ENCODE data around the gene SPATA31D4. TPM values are rescaled to one million over a fixed set of nuclear protein-coding genes. Genes with fewer than 3 reads are reported as not detected.
"Not testable (repeated sequence)": the region's sequence is repeated elsewhere in the genome, so short reads cannot be mapped to it uniquely, and the experiment has no call there.

SPATA31D4 gene
- total RNA-seq, 1 donor, result not detected

GRCh38 chr9:81912135-81912534 lies 16.1 kb upstream of the SPATA31D4 start:
- no peak for DNase-seq (ENCODE audit: low read depth)
- no peak for TF ChIP-seq CTCF (IDR thresholded peaks at IDR 0.05; ENCODE audit: insufficient read depth, low read length)
- no peak overlapping the region for H3K4me3 ChIP-seq (ENCODE audit: low read depth, low read length)

GRCh38 chr9:81915801-81916505 lies 12.3 kb upstream of the SPATA31D4 start:
- TF ChIP-seq CTCF (IDR thresholded peaks at IDR 0.05; ENCODE audit: insufficient read depth, low read length), result no peak
- peak; percentile 85 for DNase-seq (ENCODE audit: low read depth)
- H3K4me3 ChIP-seq (ENCODE audit: low read depth, low read length), result no peak overlapping the region

- not testable (repeated sequence) for H3K4me3 ChIP-seq (ENCODE audit: low read depth, low read length); DNase-seq (ENCODE audit: low read depth)
These were observed 9.7 kb upstream of the SPATA31D4 start for GRCh38 chr9:81918507-81918906.

GRCh38 chr9:81930147-81930546 lies 1.9 kb downstream of the SPATA31D4 start:
- not testable (repeated sequence) for DNase-seq (ENCODE audit: low read depth); H3K4me3 ChIP-seq (ENCODE audit: low read depth, low read length)

- H3K4me3 ChIP-seq (ENCODE audit: low read depth, low read length); DNase-seq (ENCODE audit: low read depth): not testable (repeated sequence)
These were observed 5.3 kb downstream of the SPATA31D4 start for GRCh38 chr9:81933547-81933946.

GRCh38 chr9:81943393-81943792 lies 15.2 kb downstream of the SPATA31D4 start, which contains the start of gene SPATA31D3:
TSS of gene SPATA31D3 (plus strand) at chr9:81943500. CDS start at chr9:81943586, 86 bp downstream.
- not testable (repeated sequence) for H3K4me3 ChIP-seq (ENCODE audit: low read depth, low read length); DNase-seq (ENCODE audit: low read depth)

- not testable (repeated sequence) for H3K4me3 ChIP-seq (ENCODE audit: low read depth, low read length); DNase-seq (ENCODE audit: low read depth)
These were observed 20.4 kb downstream of the SPATA31D4 start for GRCh38 chr9:81948650-81949049.

- peak; percentile 20 for DNase-seq (ENCODE audit: low read depth)
- H3K4me3 ChIP-seq (ENCODE audit: low read depth, low read length), result no peak overlapping the region
- TF ChIP-seq CTCF (IDR thresholded peaks at IDR 0.05; ENCODE audit: insufficient read depth, low read length), result no peak
These were observed 24.9 kb downstream of the SPATA31D4 start for GRCh38 chr9:81953096-81953495.

GRCh38 chr9:81955625-81956024 lies 27.4 kb downstream of the SPATA31D4 start:
- no peak for DNase-seq (ENCODE audit: low read depth)
- TF ChIP-seq CTCF (IDR thresholded peaks at IDR 0.05; ENCODE audit: insufficient read depth, low read length), result no peak
- H3K4me3 ChIP-seq (ENCODE audit: low read depth, low read length), result no peak overlapping the region

Data from fibroblast of the aortic adventitia (primary cell).